ENCODE measurements around the gene TAS2R40.
"Not testable (repeated sequence)": the region's sequence is repeated elsewhere in the genome, so short reads cannot be mapped to it uniquely, and the experiment has no call there.

Gene TAS2R40

DNA sequence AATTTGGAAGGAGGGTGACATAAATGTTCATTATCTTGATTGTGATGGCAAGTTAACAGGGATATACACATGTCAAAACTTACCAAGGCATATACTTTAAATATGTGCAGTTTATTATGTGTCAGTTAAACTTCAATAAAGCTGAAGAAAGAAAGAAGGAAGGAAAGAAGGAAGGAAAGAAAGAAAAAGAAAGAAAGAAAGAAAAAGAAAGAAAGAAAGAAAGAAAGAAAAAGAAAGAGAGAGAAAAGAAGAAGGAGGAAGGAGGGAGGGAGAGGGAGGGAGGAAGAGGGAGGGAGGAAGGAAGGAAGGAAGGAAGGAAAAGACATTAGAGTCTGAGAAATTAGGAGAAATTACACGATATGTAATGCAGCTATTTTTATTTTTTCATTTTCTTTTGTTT lies 25.5 kb downstream of the TAS2R40 start:
- in situ Hi-C loops (cut with HindIII; ENCODE audit: low sequenced_read_pairs) = loop anchor here (10.0 kb wide), 1 partner anchor 57 kb away; no protein-coding TSS in a partner anchor

DNA sequence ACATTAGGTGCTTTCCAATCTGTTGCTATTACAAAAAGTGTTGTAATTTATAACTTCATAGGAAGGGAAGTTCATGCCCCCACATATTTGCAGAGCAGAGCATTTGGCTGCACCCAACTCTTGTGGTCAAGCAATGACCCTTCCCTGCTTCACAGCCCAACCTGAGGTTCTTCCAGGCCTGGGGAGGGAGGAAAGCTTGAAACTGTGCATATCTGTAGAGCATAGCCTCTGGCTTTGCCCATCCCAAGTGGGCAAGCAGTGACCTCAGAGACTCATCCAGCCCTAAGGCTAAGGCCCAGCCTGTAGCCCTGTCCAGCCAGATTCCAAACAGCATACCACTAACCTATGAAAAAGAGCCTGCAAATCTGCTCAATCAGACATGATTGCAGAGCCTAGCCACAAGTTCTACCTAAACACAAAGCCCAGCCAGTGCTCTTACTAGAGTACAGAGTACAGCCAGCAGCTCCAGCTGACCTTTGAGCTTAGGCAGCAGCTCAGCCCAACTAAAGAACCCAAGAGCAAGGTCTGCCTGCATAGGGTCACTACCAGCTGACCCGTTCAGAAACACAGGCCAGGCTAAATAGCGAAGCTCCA lies 27.0 kb downstream of the TAS2R40 start:
- in situ Hi-C loops (cut with HindIII; ENCODE audit: low sequenced_read_pairs) = loop anchor here (10.0 kb wide), 1 partner anchor 56 kb away; no protein-coding TSS in a partner anchor

DNA sequence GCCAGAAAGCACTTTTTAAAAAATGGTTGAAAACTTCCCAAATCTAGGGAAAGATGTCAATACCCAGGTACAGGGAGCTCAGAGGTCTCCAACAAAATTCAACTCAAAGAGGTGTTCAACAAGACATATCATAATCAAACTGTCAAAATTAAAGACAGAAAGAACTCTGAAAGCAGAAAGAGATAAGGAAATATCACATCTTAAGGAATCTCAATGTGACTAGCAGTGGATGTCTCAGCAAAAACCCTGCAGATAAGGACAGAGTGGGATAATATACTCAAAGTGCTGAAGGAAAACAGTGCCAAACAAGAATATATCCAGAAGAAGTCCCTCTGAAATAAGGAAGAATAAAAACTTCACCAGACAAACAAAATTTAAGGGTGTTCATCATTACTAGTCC lies 28.4 kb downstream of the TAS2R40 start:
- in situ Hi-C loops (cut with HindIII; ENCODE audit: low sequenced_read_pairs) = no loop called here

DNA sequence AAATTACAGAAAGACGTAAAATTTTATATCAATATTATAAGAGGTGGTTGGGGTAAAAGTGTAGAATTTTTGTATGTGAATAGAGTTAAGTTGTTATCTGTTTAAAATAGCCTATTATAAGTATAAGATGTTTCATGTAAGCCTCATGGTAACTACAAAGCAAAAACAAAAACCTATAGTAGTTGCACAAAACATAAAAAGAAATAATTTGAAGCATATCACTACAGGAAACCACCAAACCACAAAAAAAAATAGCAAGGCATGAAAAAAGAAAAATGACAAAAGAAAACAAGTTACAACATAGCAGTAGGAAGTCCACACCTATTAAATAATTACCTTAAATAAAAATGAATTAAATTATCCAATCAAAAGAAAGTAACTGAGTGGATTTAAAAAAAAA lies 29.0 kb downstream of the TAS2R40 start:
- in situ Hi-C loops (cut with HindIII; ENCODE audit: low sequenced_read_pairs) = no loop called here

DNA sequence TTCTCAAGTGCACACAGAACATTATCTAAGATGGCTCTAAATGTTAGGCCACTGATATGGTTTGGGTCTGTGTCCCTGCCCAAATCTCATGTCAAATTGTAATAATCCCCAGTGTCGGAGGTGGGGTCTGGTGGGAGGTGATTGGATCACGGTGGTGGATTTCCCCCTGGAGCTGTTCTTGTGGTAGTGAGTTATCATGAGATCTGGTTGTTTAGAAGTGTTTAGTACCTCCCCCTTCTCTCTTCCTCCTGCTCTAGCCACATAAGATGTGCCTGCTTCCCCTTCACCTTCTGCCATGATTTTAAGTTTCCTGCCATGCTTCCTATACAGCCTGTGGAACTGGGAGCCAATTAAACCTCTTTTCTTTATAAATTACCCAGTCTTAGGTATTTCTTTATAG lies 30.2 kb downstream of the TAS2R40 start:
- in situ Hi-C loops (cut with HindIII; ENCODE audit: low sequenced_read_pairs) = no loop called here

DNA sequence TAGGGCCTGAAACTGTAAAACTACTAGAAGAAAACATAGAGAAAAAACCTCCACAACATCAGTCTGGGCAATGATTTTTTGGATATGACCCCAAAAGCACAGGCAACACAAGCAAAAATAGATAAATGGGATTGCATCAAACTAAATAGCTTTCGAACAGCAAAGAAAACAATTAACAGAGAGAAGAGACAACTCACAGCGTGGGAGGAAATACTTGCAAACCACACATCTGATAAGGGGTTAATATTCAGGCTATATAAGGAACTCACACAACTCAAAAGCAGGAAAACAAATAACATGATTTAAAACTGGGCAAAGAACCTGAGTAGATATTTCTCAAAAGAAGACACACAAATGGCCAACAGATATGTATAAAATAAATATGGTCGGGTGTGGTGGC lies 33.7 kb downstream of the TAS2R40 start:
- in situ Hi-C loops (cut with HindIII; ENCODE audit: low sequenced_read_pairs) = no loop called here

DNA sequence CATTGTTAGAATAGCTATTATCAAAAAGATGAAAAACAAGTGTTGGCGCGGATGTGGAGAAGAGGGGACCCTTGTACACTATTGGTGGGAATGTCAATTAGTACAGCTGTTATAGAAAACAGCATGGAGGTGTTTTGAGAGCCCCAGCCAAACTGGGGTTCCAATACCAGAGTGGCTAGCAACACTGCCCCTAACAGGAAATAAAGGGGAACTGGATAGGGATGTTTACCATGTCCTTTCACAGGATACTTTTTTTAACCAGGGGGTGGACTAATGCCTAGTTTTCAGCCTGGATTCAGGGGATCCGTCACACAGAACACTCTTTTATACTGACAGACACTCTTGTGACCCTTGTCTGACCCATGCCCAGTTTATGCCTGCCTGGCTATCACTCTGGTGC lies 34.5 kb downstream of the TAS2R40 start:
- in situ Hi-C loops (cut with HindIII; ENCODE audit: low sequenced_read_pairs) = no loop called here

DNA sequence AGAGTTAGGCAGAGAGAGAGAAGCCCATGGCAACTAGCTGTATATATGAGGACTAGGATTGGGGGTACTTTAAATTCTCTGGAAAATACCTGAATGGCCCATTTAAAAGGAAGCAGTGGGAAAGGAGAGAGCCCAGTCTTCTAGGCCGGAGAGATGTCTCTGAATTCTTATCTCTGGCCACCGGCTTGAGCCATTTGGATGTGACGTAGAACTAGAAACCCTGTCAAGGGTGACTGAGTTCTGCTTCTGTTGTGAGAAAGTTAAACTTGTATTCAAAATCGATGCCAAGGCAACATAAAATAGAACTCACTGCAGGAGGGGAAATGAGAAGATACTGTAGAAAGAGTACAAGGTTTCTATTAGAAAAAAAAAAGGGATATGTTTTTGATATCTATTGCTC lies 35.1 kb downstream of the TAS2R40 start:
- in situ Hi-C loops (cut with HindIII; ENCODE audit: low sequenced_read_pairs) = no loop called here

DNA sequence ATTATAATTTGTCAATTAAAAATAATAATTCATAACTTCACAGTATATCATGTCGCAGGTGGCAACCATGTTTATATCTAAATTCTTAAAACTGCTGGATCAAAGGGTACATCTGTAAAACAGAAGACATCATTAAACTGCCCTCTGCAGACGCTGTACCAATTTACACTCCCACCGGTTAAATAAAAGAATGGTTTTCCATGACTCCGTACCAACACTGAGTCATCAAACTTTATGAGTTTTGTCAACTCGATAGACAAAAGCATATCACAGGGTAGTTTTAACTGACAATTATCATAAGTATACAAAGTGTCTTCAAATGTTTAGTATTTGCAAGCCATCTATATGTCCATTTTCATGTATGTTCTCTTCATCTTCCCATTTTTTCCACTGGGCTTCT lies 35.7 kb downstream of the TAS2R40 start:
- in situ Hi-C loops (cut with HindIII; ENCODE audit: low sequenced_read_pairs) = no loop called here

DNA sequence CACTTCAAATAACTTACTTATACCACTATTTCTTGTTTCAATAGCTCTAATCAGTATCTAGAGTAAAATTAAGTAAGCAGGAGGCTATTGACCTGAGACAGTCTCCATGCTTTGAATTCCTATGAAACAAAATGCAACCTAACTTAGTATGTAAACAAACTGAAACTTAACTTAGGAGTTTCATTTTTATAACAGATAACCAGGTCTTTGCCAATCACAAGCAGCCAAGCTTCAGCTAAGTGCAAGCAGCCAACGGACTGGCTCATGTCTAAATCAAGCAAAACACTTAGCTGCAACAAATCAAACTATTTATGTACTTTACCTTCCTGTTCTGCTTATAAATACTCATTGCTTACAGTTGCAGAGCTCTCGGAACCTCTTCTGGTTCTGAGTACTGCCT lies 37.0 kb downstream of the TAS2R40 start:
- in situ Hi-C loops (cut with HindIII; ENCODE audit: low sequenced_read_pairs) = no loop called here

DNA sequence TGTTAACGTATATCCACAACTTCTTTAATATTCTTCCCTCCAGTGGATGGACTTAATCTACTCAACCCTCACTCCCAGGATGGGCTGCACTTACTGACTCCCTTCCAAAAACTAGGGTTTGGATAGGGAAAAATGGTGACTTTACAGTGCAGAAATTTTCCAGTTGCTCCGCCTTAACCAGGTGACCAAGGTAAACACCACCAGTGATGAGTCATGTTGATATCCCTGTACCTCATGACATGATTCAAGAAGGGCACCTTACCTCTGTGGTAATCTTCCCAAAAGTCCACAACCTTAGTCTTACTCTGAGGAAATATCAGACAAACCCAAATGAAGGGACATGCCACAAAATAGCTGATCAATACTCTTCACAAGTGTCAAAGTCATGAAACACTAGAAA lies 37.9 kb downstream of the TAS2R40 start:
- in situ Hi-C loops (cut with HindIII; ENCODE audit: low sequenced_read_pairs) = no loop called here

DNA sequence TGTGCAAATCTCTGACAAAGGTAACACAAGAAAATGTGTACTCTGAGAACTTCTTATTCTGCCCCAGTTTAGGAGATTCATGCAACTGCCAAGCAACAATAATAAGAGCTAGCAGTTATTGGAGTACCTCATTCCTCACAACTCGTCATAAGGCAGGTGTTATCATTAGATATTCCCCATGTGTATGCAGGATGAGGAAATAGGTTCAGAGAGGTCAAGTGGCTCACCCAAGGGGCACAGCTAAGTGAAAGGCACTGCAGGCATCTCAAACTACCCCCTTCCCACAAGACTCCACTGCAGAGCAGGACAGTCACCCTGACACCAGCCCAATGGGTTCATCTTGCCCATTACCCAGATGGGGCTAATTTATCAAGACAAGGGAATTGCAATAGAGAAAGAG lies 40.1 kb downstream of the TAS2R40 start:
- in situ Hi-C loops (cut with HindIII; ENCODE audit: low sequenced_read_pairs) = no loop called here

DNA sequence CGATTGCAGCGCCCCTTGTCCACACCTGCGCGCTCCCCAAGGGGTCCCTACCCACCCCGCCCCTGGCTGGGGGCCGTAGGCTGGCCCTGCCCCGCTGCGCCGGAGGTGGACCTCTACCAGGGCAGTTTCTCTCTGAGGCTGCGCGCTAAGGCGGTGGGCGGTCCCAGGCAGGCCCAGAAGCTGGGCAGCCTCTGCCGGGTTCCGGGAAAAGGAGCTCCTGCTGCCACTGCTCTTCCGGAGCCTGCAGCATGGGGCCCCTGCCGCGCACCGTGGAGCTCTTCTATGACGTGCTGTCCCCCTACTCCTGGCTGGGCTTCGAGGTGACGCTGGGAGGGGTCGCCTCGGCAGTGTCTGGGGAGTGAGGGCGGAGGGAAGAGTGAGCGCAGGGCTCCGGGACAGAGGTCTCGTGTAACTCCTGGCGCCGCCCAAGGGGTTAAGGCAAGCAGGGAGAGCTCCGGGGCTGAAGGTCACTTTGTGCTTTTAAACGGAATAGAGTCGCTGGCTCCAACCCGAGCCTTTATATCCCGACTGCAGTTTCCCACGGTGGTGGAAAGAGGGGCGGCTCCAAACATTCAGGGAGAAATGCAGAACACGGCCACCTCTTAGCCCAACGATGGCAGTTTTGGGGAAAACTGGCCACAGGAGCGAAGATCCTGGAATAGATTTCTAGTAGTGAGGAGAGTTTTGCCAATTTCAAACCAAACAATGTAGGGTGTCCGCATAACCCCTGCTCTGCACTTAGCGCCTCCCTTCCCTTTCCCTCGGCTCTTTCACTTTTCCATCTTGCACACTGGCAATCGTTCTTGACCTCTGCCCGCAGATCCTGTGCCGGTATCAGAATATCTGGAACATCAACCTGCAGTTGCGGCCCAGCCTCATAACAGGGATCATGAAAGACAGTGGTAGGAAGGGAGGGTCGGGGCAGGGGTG lies 41.7 kb downstream of the TAS2R40 start, which contains the start of gene GSTK1:
GSTK1 (plus strand) TSS at position 176 of the 930 bp plus-strand sequence; CDS start at position 249, 73 bp downstream.
- in situ Hi-C loops (cut with HindIII; ENCODE audit: low sequenced_read_pairs) = no loop called here

DNA sequence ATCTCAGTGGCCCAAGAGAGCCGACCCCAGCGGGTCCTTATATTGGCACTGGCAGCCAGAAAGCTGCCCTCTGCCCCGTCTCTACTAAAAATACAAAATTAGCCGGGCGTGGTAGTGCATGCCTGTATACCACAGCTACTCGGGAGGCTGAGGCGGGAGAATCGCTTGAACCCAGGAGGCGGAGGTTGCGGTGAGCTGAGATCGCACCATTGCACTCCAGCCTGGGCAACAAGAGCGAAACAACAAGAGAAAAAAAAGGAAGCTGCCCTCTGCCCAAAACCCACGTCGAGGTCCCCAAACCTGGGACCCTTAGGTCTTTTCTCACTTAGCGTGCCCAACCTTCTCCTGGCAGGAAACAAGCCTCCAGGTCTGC lies 42.3 kb downstream of the TAS2R40 start:
- in situ Hi-C loops (cut with HindIII; ENCODE audit: low sequenced_read_pairs) = not testable (repeated sequence)

DNA sequence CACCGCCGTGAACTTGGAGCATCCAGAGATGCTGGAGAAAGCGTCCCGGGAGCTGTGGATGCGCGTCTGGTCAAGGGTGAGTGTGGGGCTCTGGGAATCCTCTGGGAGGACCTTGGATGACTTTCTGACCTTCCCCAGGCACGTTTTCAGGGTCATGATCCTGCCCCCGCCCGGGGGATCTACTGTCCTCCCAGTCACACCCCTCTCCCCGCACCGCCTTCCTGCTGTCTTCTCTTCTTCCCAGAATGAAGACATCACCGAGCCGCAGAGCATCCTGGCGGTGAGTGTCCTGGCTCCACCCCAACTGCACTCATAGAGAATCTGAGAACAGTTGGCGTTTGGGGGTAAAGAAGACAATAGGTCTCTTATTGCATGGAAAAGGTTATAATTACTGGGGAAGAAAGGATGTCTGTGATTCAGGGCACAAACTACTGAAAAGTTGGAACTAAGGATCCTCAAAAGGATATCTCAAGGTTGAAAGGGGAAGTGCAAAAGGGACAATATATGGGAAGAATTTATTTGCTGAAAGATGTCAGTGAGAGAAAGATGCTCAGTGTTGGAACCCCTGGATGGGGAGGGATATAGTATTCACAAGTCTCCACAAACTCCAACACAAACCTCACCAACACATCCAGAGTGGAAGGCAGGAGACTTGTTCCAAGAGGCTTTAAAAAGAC lies 43.3 kb downstream of the TAS2R40 start:
- in situ Hi-C loops (cut with HindIII; ENCODE audit: low sequenced_read_pairs) = no loop called here

DNA sequence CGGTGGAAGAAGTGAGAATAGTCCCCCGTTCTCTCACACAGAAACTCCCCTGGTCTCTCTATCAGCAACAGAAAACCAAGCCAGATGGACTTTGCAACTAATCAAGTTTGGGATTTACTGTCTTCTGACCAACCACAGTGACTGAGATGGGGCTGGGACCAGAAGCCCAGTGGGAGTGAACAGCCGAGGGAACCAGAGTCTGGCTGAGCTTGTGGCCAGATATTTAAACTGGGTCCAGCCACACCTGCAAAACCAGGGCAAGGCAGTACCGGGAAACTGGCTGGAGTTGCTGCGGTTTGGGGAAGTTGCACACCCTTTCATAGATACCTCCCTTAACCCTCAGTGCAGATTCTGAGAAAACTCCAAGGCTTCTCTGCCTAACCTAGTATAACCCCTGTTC lies 47.4 kb downstream of the TAS2R40 start:
- in situ Hi-C loops (cut with HindIII; ENCODE audit: low sequenced_read_pairs) = no loop called here

DNA sequence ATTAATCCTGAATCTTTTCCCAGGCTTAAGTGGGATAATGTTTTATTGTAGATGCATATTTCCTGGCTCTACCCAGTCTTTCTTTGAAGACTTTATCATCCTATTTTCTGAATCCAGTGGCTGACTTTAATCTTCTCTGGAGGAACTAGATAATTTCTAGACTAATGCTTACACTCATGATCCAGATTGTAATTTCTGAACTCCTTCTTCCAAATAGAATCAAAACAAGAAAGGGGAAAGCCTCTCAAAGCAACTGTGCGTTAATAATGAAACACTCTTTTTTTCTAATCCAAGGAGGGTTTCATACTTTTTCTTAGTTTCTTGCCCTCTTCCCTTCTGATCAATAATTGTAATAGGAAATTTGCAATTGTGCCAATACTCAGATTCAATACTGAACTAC lies 49.4 kb downstream of the TAS2R40 start:
- in situ Hi-C loops (cut with HindIII; ENCODE audit: low sequenced_read_pairs) = no loop called here
